Esophagus squamous epithelium (tissue), 5 donors: ENCODE data around the gene IGFL2. TPM values are rescaled to one million over a fixed set of nuclear protein-coding genes. Genes with fewer than 3 reads are reported as not detected.

Experiments used
- DNase-seq: peaks from one replicate; lab custom pipeline; 2025; lab: John Stamatoyannopoulos, UW
- H3K27ac ChIP-seq, 4 donors: fragments of 200-600 bp; sonication (generic); one replicate each; pipeline ENCODE4 v1.5.1; 2016 to 2019; ENCODE audit warnings: mild to moderate bottlenecking in 1 of 4
- H3K27me3 ChIP-seq, 4 donors: fragments of 200-600 bp; sonication (generic); 1 replicate in 3 of 4; 2 replicates in 1 of 4; pipeline versions ENCODE4 v1.5.1 to v1.6.0; 2017 to 2021; ENCODE audit warnings: antibody characterized with exemption in 1 of 4
- H3K36me3 ChIP-seq, 3 donors: fragments of 200-600 bp; sonication (generic); one replicate each; pipeline ENCODE4 v1.5.1; 2016 to 2019
- H3K4me1 ChIP-seq, 3 donors: fragments of 200-600 bp; sonication (generic); one replicate each; pipeline ENCODE4 v1.5.1; 2017 to 2019
- H3K4me3 ChIP-seq, 4 donors: fragments of 200-600 bp; sonication (generic); 1 replicate in 3 of 4; 2 replicates in 1 of 4; pipeline ENCODE4 v1.5.1; 2016 to 2019; ENCODE audit warnings: mild to moderate bottlenecking in 2 of 4, moderate library complexity in 1 of 4
- H3K9me3 ChIP-seq, 3 donors: fragments of 200-600 bp; sonication (generic); one replicate each; pipeline ENCODE4 v1.5.1; 2016 to 2019
- POLR2A ChIP-seq, 4 donors: fragments of 450-650 bp; IDR thresholded peaks; one replicate each; pipeline ENCODE4 v1.6.1; 2017; ENCODE audit warnings: antibody characterized with exemption in 4 of 4, mild to moderate bottlenecking in 4 of 4, moderate library complexity in 3 of 4
- WGBS, 2 donors: methylation state at CpG; one replicate each; pipeline ENCODE4 v1.1.5; 2018; 5-methylcytosine and 5-hydroxymethylcytosine counted together
- intact Hi-C: fragments of 100-400 bp; cut with DNase I; formaldehyde crosslinking; loops from one replicate; pipeline ENCODE4 v1.15.0; 2022
- total RNA-seq, 4 donors: library from RNA; depleted of rRNA; stranded (reverse); fragments of >200 nt; gene quantifications; one replicate each; pipeline ENCODE4 v1.1.0, GENCODE V29; 2016
- TF ChIP-seq, protein P1 (sequence below), 6 experiments: fragments of 450-650 bp in 4 of 6; fragments of 200-600 bp in 2 of 6; sonication (generic) in 2 of 6; IDR thresholded peaks; one replicate each; pipeline ENCODE4 v1.5.1; 2016 to 2019; ENCODE audit warnings: antibody characterized with exemption in 6 of 6, mild to moderate bottlenecking in 4 of 6, moderate library complexity in 4 of 6
- donor health status: DM: yes; HTN: yes; CAD: no.

The IGFL2 gene
- total RNA-seq, 4 donors from 2014 or later: not detected

DNA sequence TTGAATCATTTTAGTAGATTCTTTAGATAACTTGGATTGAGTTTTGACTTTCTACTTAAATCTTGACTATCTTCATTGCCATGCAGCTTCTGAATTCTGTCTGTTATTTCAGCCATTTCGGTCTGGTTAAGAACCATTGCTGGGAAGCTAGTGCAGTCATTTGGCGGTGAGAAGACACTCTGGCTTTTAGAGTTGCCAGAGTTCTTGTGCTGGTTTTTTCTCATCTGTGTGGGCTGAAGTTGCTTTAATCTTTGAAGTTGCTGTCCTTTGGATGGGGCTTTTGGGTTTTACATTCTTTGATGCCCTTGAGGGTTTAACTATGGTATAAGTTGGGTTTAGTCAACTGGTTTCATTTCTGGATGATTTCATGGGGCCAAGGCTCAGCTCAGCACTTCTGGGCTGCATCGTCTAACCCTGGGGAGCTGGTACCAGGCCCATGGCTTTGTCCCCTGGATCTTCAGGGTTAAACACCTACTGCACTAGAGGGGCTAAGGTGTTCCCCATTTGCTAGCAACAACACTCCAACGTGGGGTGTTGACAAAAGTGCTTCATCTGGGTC, 10.0 kb upstream of the IGFL2 start:
- Histone ChIP-seq H3K4me1 (peaks cover 2 to 17% (median 13%) of the 10 kb centered on the region in 3 donors), H3K27ac (no peak overlapping the region), H3K9me3 (no peaks in the 10 kb centered on the region), H3K27me3 (no peaks in the 10 kb centered on the region), H3K36me3 (no peaks in the 10 kb centered on the region), H3K4me3 (no peak overlapping the region)
- intact Hi-C loops: no loop called here
- no peak for DNase-seq
- TF ChIP-seq, protein P1, sequence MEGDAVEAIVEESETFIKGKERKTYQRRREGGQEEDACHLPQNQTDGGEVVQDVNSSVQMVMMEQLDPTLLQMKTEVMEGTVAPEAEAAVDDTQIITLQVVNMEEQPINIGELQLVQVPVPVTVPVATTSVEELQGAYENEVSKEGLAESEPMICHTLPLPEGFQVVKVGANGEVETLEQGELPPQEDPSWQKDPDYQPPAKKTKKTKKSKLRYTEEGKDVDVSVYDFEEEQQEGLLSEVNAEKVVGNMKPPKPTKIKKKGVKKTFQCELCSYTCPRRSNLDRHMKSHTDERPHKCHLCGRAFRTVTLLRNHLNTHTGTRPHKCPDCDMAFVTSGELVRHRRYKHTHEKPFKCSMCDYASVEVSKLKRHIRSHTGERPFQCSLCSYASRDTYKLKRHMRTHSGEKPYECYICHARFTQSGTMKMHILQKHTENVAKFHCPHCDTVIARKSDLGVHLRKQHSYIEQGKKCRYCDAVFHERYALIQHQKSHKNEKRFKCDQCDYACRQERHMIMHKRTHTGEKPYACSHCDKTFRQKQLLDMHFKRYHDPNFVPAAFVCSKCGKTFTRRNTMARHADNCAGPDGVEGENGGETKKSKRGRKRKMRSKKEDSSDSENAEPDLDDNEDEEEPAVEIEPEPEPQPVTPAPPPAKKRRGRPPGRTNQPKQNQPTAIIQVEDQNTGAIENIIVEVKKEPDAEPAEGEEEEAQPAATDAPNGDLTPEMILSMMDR (IDR thresholded peaks at IDR 0.05): no peak
- no peak for TF ChIP-seq POLR2A (IDR thresholded peaks at IDR 0.05)
- 78 to 88% methylated on average over 2 to 4 of the region's 4 CpGs for WGBS, 2 donors

DNA sequence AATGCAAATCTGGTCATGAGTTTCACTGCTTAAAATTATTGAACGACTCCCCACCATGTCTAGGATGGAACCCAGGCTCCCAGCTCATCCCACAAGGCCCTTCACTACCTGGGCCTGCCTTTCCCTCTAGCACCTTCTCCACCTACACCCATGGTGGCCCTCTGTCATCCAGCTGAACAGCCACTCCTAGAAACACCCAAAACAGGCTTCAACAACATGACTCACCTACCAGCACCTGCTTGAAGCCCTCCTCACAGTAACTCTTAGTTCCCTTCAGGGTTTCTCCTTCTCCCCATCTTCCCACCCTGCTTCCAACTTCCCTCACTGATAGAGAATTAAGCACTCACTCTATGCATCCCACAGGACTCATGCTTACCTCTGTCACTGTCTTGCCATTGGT, 6.6 kb upstream of the IGFL2 start:
- DNase-seq: no peak
- H3K4me1 ChIP-seq: no peaks in the 10 kb centered on the region
- no peak overlapping the region for H3K27ac ChIP-seq
- TF ChIP-seq, protein P1 (IDR thresholded peaks at IDR 0.05): no peak
- no peak for TF ChIP-seq POLR2A (IDR thresholded peaks at IDR 0.05)
- H3K36me3 ChIP-seq: no peaks in the 10 kb centered on the region
- intact Hi-C loops: no loop called here
- no peaks in the 10 kb centered on the region for H3K27me3 ChIP-seq
- WGBS, 2 donors: 50 to 63% methylated on average over 1 of the region's 1 CpG
- no peaks in the 10 kb centered on the region for H3K9me3 ChIP-seq
- H3K4me3 ChIP-seq: no peak overlapping the region

DNA sequence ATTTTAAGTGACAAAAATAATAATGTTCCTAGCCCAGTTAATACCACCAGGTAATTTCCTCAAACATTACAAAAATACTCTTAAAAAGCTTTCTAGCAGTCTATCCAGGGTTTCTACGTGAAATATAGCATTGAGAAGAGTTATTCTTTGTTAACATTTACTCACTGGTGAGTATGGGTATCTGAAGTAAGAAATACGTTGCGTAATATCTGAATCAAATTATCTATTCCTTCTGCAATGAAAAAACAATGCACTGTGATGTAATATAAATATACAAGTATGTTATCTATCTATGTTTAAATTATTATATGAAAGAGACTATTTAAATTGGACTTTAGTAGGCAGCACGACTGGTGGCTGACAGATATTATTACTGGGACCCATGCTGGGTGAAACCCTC, 5.7 kb upstream of the IGFL2 start:
- H3K36me3 ChIP-seq: no peaks in the 10 kb centered on the region
- no peaks in the 10 kb centered on the region for H3K27me3 ChIP-seq
- H3K27ac ChIP-seq: no peak overlapping the region
- H3K4me3 ChIP-seq: no peak overlapping the region
- H3K4me1 ChIP-seq: no peaks in the 10 kb centered on the region
- H3K9me3 ChIP-seq: no peaks in the 10 kb centered on the region
- no peak for DNase-seq
- 68 to 71% methylated on average over 4 of the region's 4 CpGs for WGBS, 2 donors
- TF ChIP-seq, protein P1 (IDR thresholded peaks at IDR 0.05): no peak
- no peak for TF ChIP-seq POLR2A (IDR thresholded peaks at IDR 0.05)
- intact Hi-C loops: no loop called here

DNA sequence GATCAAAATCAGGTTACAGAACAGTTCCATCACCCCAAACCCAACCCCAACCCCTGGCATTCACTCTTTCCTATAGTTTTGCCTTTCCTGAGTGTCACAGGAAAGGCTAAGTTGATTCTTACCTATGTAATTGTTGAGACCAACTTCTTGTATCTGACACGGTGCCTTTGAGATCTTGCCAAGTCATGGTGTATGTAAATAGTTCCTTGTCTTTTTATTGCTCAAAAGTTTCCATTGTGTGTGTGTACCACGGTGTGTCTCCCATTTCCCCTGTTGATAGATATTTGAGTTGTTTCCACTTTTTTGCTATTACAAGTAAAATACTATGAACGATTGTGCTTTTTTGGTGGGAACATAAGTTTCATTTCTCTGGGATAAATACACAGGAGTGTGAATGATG, 3.3 kb upstream of the IGFL2 start:
- Histone ChIP-seq H3K4me3 (no peak overlapping the region), H3K9me3 (no peaks in the 10 kb centered on the region), H3K36me3 (no peaks in the 10 kb centered on the region), H3K27ac (no peak overlapping the region), H3K27me3 (peaks cover 0 to 16% (median 0%) of the 10 kb centered on the region in 4 donors), H3K4me1 (peaks cover 0 to 6% (median 0%) of the 10 kb centered on the region in 3 donors)
- DNase-seq: no peak
- 33 to 40% methylated on average over 3 of the region's 3 CpGs for whole genome bisulfite sequencing, 2 donors
- no peak for TF ChIP-seq POLR2A (IDR thresholded peaks at IDR 0.05)
- intact Hi-C loops: no loop called here

DNA sequence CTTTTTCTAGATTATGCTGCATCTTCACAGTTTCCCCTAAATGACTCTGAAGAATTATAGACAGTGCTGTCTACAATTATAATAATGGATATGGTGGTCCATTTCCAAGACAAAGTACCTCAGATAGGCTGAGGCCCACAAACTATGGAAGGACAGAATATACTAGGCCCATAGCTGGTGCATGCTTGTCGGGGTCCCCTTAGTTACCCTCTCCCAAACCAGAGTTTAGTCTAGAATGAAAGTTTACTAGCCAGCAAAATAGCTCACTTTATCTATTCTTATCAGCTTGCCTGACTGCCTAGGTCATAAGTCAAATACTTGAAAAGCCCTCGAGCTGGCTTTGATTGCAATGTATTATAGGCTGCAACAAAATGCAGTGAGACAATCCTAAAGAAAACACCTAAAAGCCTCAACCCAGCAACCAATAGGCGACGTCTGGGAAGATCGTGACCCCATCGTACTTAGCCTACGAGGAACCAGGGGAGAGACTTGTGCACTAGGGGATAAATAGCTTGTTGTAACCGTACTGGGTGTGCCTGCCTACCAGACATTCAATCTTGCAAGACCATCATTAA, 785 bp upstream of the IGFL2 start:
- H3K27ac ChIP-seq: no peak overlapping the region
- no peak for DNase-seq
- no peak overlapping the region for H3K4me3 ChIP-seq
- TF ChIP-seq, protein P1 (IDR thresholded peaks at IDR 0.05): no peak
- no peak for TF ChIP-seq POLR2A (IDR thresholded peaks at IDR 0.05)
- H3K36me3 ChIP-seq: no peaks in the 10 kb centered on the region
- intact Hi-C loops: no loop called here
- peaks cover 0 to 6% (median 0%) of the 10 kb centered on the region in 3 donors for H3K4me1 ChIP-seq
- no peaks in the 10 kb centered on the region for H3K9me3 ChIP-seq
- WGBS, 2 donors: 73 to 80% methylated on average over 7 to 8 of the region's 8 CpGs
- H3K27me3 ChIP-seq: peaks cover 0 to 26% (median 0%) of the 10 kb centered on the region in 4 donors
